K562 treated with DMSO at 1 percent for 4 hours (cell line): ENCODE data around the gene OBP2A. TPM values are rescaled to one million over a fixed set of nuclear protein-coding genes. Genes with fewer than 3 reads are reported as not detected.

Experiments
- total RNA-seq: library from RNA; unstranded; fragments of 300-600 nt; gene quantifications from 2 replicates; pipeline ENCODE4 v1.2.3, GENCODE V29; 2022; ENCODE audit not compliant: insufficient read depth

OBP2A gene, protein sequence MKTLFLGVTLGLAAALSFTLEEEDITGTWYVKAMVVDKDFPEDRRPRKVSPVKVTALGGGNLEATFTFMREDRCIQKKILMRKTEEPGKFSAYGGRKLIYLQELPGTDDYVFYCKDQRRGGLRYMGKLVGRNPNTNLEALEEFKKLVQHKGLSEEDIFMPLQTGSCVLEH
- not detected in 2 replicates for total RNA-seq

DNA sequence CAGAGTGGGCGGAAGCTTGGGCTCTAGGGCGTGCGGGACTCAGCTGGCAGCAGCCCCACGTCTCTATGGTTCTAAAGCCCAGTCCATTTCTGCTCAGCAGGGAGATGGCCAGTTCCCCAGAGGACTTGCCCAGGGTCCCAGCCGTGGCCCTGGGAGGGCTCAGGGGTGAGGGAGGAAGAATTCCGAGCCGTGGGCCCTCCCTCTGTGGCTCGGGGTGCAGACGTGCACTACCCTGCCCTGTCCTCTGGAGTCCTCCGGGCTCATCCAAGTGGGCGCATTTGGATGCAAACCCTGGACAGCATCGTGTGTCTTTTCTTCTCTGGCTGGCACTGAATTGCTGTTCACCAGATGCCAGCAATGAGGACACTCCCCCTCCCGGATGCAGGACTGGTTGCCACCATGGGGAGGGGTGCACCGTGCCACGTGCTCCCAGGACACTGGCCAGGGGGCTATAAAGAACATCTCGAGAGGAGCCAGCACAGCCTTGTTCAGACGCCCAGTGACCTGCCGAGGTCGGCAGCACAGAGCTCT is at the start of gene OBP2A:
Gene OBP2A, plus strand, starts transcription at position 481 of the 531 bp plus-strand sequence. CDS start 55 bp downstream, outside the sequence.

DNA sequence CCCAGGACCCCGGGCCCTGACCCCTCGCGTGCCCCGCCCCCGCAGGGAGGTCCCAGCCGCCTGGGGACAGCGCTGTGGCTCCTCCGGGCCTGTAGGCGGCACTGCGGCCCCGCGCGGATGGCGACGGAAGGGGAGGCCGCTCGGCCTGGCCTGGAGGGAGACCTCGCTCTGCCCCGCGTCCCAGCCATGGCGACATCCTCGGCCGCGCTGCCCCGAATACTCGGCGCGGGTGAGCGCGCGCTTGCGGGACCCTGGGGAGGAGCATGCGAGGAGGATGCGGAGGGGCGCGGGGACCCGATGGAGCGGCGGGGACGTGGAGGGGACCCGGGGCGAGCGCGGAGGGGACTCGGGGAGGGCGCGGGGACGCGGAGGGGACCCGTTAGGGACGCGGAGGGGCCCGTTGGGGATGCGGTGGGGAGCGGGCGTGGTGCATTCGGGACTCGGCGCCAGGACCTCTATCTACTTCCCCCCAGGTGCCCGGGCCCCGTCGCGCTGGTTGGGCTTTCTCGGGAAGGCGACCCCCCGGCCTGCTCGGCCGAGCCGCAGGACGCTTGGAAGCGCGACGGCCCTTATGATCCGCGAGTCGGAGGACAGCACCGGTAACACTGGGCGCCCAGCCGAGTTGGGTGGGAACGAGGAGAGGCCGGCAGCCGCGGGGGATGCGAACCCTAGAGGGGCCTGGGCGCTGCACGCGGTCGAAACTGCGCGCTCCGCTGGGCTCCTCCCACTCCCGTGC is 45.2 kb upstream of the OBP2A start, which contains the start of gene MRPS2:
Gene MRPS2, plus strand, starts transcription at position 158 of the 736 bp plus-strand sequence. Its CDS starts 29 bp downstream, at position 187.

DNA sequence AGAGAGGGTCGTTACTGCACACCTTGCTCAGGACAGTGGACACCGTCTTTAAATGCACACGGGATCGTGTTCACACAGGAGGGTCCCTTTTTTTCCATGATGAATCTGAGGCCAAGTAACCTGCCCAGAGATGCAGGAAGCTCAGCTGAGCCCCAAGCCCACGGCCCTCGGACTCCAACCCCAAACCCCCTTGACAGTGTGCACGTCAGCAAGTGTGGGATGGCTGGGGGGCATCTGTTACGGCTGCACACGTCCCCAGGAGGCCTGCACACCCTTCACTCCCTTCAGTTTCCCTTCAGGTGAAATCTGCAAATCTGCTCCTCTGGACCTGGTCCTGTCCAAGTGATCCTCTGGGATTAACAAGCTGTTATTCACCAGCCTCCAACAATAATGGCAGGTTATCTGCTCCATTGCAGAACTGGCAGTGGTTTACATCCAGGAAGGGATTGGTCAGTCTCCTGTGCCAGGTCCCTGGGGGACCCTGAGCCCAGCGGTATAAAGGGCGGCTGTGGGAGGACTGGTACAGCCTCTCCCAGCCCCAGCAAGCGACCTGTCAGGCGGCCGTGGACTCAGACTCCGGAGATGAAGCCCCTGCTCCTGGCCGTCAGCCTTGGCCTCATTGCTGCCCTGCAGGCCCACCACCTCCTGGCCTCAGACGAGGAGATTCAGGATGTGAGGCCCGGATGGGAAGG is 24.9 kb upstream of the OBP2A start, which contains the start of gene LCN1:
Gene LCN1, plus strand, starts transcription at position 525 of the 692 bp plus-strand sequence. Its CDS starts 58 bp downstream, at position 583.

DNA sequence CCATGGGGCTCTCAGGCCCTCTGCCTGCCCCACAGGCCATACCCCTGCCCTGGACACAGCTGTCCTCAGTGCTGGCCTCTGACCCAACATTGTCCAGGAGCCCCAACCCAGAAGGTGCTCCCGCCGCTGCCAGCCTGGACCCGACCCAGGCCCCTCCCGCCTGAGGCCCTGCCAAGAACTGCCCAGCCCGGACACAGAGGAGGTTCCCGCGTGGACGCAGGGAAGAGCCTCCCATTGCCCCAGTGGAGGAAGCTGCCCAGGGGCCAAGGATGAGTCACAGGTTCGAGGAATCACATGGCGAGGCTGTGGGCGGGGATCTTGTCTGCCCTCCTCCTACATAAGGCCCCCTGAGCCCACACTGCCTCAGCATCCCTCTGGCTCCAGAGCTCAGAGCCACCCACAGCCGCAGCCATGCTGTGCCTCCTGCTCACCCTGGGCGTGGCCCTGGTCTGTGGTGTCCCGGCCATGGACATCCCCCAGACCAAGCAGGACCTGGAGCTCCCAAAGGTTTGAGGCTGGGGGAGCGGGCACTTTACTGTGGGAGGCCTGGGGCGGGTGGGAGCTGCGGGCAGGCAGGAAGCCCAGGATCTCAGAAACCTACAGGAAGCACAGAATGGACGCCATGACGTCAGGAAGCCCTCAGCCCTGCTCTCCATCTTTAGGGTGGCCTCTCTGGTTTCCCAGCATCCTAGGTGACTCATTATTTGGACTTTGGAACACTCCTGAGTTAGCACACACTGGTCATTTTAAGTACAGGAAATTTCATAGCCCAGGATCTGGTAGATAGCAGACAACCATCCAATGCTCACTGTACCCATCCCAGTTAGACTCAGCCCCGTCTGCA is 15.7 kb downstream of the OBP2A start, which contains the start of gene PAEP:
Gene PAEP, plus strand, starts transcription at position 366 of the 844 bp plus-strand sequence.

Other genes with a start within 250 kb of the OBP2A start
- gene PPP1R26, start 66.3 kb upstream of the OBP2A start, total RNA-seq, result 20.1 and 26.9 TPM in 2 replicates
- 86.6 and 88.5 TPM in 2 replicates for gene MRPS2, start 45.4 kb upstream of the OBP2A start, total RNA-seq
- gene LCN1, start 24.7 kb upstream of the OBP2A start, total RNA-seq, result not detected in 2 replicates
- not detected in 2 replicates for gene PAEP, start 15.6 kb downstream of the OBP2A start, total RNA-seq
- gene GLT6D1, start 93.4 kb downstream of the OBP2A start, total RNA-seq, result not detected in 2 replicates
- not detected in 2 replicates for gene LCN9, start 117.2 kb downstream of the OBP2A start, total RNA-seq
- gene SOHLH1, start 153.4 kb downstream of the OBP2A start, total RNA-seq, result not detected in 2 replicates
- gene KCNT1, start 156.1 kb downstream of the OBP2A start, total RNA-seq, result not detected in 2 replicates